Activated CD8-positive, alpha-beta T cell treated with anti-CD3 and anti-CD28 coated beads for 36 hours (primary cell): ENCODE measurements around the gene IP6K2. TPM values are rescaled to one million over a fixed set of nuclear protein-coding genes. Genes with fewer than 3 reads are reported as not detected.

Experiments
- ATAC-seq: fragments of 200-7000 bp; cut with Tn5 transposase; one replicate; pipeline ENCODE4 v1.10.0; 2021; ENCODE audit warnings: mild to moderate bottlenecking, moderate library complexity
- CTCF ChIA-PET: fragments of 350-600 bp; sonication (Branson Sonifier 250); formaldehyde crosslinking; loops from one replicate; lab custom pipeline; 2021; ENCODE audit warnings: antibody characterized with exemption; lab: Charles Lee
- POLR2A ChIA-PET: fragments of 350-600 bp; sonication (Branson Sonifier 250); formaldehyde crosslinking; loops from one replicate; lab custom pipeline; 2021; ENCODE audit warnings: antibody characterized with exemption; lab: Charles Lee
- DNase-seq: peaks from one replicate; pipeline ENCODE4 v3.0.0-alpha.2; 2020
- H3K27ac Mint-ChIP-seq: one replicate; pipeline ENCODE4 v1.8.0; 2021; ENCODE audit warnings: mild to moderate bottlenecking, mixed read lengths
- H3K27me3 Mint-ChIP-seq: one replicate; pipeline ENCODE4 v1.8.0; 2021; ENCODE audit warnings: mixed read lengths
- H3K36me3 Mint-ChIP-seq: one replicate; pipeline ENCODE4 v1.8.0; 2021; ENCODE audit warnings: low read depth, mixed read lengths
- H3K4me1 Mint-ChIP-seq: one replicate; pipeline ENCODE4 v1.8.0; 2021; ENCODE audit warnings: low read depth, mixed read lengths
- H3K4me3 Mint-ChIP-seq: one replicate; pipeline ENCODE4 v1.8.0; 2021; ENCODE audit warnings: mild to moderate bottlenecking, moderate library complexity, mixed read lengths
- H3K9me3 Mint-ChIP-seq: one replicate; pipeline ENCODE4 v1.8.0; 2021; ENCODE audit warnings: mixed read lengths
- intact Hi-C: fragments of 100-400 bp; cut with micrococcal nuclease; formaldehyde crosslinking; loops from one replicate; pipeline ENCODE4 v1.10.0; 2022
- total RNA-seq, 2 experiments: library from RNA; stranded (reverse); gene quantifications; one replicate each; pipeline ENCODE4 v1.2.3, GENCODE V29; 2021
- TF ChIP-seq, protein P1 (sequence below): fragments of 200-600 bp; IDR thresholded peaks from one replicate; pipeline ENCODE4 v1.8.0; 2022; ENCODE audit warnings: antibody characterized with exemption, mild to moderate bottlenecking

Gene IP6K2
- total RNA-seq, 2 experiments from 2014 or later, result 47.7 to 48.0 TPM

DNA sequence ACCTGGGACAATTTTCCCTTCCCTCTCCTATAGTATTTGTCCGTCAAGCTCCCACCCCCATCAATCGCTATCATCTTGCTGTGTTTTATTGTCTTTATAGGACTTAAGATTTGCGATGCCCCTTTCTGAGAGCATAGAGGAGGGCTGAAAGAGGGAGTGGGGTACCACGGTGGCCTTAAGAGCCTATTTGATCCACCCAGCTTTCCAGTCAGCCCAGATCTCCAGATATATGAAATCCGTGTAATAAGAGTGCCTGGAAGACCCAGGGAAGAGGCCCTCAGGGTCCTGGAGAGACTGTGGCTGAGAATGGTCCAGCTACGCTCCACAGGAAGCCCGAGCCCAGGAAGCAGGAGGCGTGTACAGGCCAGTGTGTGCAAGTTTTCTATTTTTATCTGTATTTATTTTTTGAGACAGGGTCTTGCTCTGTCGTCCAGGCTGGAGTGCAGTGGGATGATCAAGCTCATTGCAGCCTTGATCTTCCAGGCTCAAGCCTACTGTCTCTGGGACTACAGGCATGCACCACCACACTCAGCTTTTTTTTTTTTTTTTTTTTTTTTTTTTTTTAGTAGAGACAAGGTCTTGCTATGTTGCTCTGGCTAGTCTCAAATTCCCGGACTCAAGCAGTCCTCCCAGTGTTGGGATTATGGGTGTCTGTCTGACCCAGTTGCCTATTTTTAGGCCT is 30.3 kb downstream of the IP6K2 start:
- ChIA-PET CTCF (interaction anchor here (0.7 to 2.0 kb wide), 16 partner anchors 9 to 285 kb away, joined by 3 to 20 read pairs (median 4); partner anchors contain the start of genes CELSR3, IP6K2 and SLC26A6), POLR2A (interaction anchor here (0.6 to 1.4 kb wide), 3 partner anchors 9 to 227 kb away, joined by 3 to 5 read pairs (median 3); no protein-coding TSS in a partner anchor)
- Mint-ChIP-seq H3K36me3 (peaks cover 31% of the 10 kb centered on the region), H3K9me3 (no peaks in the 10 kb centered on the region), H3K4me1 (peaks cover 28% of the 10 kb centered on the region), H3K4me3 (peak overlapping the region; percentile 92), H3K27me3 (no peaks in the 10 kb centered on the region), H3K27ac (peak overlapping the region; percentile 87)
- TF ChIP-seq, protein P1, sequence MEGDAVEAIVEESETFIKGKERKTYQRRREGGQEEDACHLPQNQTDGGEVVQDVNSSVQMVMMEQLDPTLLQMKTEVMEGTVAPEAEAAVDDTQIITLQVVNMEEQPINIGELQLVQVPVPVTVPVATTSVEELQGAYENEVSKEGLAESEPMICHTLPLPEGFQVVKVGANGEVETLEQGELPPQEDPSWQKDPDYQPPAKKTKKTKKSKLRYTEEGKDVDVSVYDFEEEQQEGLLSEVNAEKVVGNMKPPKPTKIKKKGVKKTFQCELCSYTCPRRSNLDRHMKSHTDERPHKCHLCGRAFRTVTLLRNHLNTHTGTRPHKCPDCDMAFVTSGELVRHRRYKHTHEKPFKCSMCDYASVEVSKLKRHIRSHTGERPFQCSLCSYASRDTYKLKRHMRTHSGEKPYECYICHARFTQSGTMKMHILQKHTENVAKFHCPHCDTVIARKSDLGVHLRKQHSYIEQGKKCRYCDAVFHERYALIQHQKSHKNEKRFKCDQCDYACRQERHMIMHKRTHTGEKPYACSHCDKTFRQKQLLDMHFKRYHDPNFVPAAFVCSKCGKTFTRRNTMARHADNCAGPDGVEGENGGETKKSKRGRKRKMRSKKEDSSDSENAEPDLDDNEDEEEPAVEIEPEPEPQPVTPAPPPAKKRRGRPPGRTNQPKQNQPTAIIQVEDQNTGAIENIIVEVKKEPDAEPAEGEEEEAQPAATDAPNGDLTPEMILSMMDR, result no peak
- ATAC-seq (no peak), DNase-seq (no peak)
- intact Hi-C loops, result no loop called here

DNA sequence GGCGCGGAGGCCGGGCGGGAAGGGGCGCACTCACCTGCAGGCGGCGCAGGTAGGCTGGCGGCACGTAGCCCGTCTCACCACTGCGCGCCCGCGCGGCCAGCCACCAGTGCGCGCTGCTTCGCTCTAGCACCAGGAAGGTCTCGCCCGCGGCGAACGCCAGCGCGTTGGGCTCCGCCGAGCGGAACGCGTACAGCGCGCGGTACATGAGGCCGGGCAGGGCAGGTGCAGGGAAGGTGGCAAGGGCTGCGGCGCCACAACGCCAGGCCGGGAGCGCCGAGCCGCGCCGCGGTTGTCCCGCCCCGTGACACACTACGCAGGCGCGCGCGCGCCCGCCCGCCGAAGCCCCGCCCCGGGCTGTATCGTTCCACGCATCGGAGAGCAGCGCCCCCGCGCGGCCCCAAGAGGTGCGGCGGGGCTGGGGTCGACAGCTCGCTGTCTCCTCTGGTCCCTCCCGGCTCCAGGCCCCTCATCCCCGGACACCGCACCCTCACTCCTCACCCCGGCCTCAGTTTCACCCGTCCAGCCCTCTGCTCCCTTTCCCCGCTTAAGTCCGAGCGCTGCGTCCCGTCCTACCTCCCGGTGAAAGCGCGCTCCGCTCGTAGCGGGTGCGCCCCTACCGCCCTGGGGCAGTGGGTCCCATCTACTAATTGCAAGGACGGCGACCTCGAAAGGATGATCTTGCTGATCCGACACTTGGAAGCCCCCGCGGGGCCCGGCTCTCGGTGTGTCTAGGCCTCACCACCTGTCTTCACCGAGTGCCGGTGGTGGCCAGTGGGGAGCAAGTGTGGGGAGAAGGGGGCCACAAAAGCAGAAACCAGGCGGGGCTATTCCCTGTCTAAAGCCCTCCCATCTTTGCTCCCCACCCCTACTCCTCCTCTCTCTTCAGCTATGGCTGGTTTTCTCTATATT is 31.2 kb downstream of the IP6K2 start, which contains the start of gene NCKIPSD:
Gene NCKIPSD (minus strand): TSS at position 313 of the 909 bp plus-strand sequence. CDS start 108 bp downstream, at position 205.
- peak; percentile 96 for ATAC-seq
- TF ChIP-seq, protein P1, result peak; percentile 91
- H3K9me3 Mint-ChIP-seq, result no peaks in the 10 kb centered on the region
- peaks cover 30% of the 10 kb centered on the region for H3K36me3 Mint-ChIP-seq
- H3K4me3 Mint-ChIP-seq, result peak within 1 kb of the TSS; percentile 92
- ChIA-PET CTCF (interaction anchor here (0.5 to 2.0 kb wide), 25 partner anchors 10 to 812 kb away, joined by 3 to 20 read pairs (median 4); partner anchors contain the start of genes CELSR3, IP6K2 and SLC26A6), POLR2A (interaction anchor here (0.6 to 1.4 kb wide), 4 partner anchors 10 to 245 kb away, joined by 3 to 5 read pairs (median 3); no protein-coding TSS in a partner anchor)
- peak; percentile 94 for DNase-seq
- peak within 1 kb of the TSS; percentile 87 for H3K27ac Mint-ChIP-seq
- H3K27me3 Mint-ChIP-seq, result no peaks in the 10 kb centered on the region
- peaks cover 28% of the 10 kb centered on the region for H3K4me1 Mint-ChIP-seq
- intact Hi-C loops, result no loop called here

DNA sequence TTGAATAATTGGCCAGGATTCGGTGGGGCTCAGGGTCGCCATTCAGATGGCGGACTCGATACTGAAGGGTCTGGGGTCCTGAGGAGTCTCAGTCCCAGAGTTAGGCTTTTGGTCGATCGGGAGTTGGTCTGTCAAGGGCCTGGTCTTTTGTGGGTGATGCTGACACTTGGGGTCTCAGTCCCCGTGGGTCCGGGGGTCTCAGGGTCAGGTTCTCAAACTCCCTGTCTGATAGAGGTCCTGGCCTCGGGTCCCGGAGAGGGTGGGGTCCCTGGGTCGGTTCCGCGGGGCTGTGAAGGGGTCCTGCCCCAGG is 31.8 kb downstream of the IP6K2 start:
- H3K36me3 Mint-ChIP-seq, result peaks cover 36% of the 10 kb centered on the region
- POLR2A ChIA-PET, result no interaction called here

DNA sequence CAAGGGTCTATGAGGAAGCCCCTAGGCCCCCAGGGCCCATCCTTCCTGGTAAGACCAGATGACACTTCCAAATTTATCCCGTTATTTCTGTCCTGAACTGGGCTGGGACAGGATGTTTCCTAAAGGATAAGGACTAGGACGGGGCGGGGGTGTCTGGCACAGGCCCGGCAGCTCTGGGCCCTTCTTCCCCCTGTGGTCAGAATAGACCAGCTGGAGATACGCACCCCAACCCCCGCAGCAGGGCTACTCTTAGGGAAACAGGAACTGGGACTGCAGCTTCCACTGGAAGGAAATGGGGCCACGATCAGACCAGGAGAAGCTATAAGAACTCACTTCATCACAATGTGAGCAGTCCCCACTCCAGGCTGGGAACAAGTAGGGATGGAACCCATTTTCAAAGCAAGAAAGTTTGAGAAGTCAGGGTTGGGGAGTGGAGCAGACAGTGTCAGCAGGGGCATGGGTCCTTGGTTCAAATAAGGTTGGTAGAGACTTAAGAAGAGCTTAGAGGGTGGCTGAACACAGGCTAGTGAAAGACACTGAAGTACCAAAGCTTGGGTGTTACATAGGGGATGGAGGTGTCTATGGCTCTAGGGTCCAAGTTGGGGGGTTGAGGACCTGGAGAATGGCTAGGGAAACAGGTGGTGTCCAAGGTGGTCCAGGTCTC is 32.4 kb downstream of the IP6K2 start:
- DNase-seq, result no peak
- Mint-ChIP-seq H3K4me3 (peak overlapping the region; percentile 92), H3K9me3 (no peaks in the 10 kb centered on the region), H3K4me1 (peaks cover 28% of the 10 kb centered on the region), H3K27me3 (no peaks in the 10 kb centered on the region), H3K36me3 (peaks cover 40% of the 10 kb centered on the region), H3K27ac (peak overlapping the region; percentile 87)
- intact Hi-C loops, result no loop called here
- TF ChIP-seq, protein P1, result no peak
- ChIA-PET CTCF (interaction anchor here (0.6 to 1.4 kb wide), 7 partner anchors 32 to 284 kb away, joined by 3 to 8 read pairs (median 3); partner anchors contain the start of gene IP6K2), POLR2A (interaction anchor here (0.8 to 1.6 kb wide), 9 partner anchors 9 to 336 kb away, joined by 3 to 7 read pairs (median 4); partner anchors contain the start of genes CELSR3 and WDR6)
- ATAC-seq, result no peak

More for the DNA sequence above, 31.8 kb downstream of the IP6K2 start:
- H3K27ac Mint-ChIP-seq, result peak overlapping the region; percentile 87
- intact Hi-C loops, result no loop called here
- peaks cover 28% of the 10 kb centered on the region for H3K4me1 Mint-ChIP-seq
- DNase-seq (no peak), ATAC-seq (no peak)
- CTCF ChIA-PET, result interaction anchor here (0.6 to 2.0 kb wide), 17 partner anchors 11 to 285 kb away, joined by 3 to 20 read pairs (median 4); partner anchors contain the start of genes IP6K2 and SLC26A6
- H3K9me3 Mint-ChIP-seq, result no peaks in the 10 kb centered on the region
- H3K27me3 Mint-ChIP-seq, result no peaks in the 10 kb centered on the region
- peak overlapping the region; percentile 92 for H3K4me3 Mint-ChIP-seq
- TF ChIP-seq, protein P1, result no peak
